HEK293 (cell line): ENCODE data around the gene CLNS1A.

ENCODE experiments used
- CTCF ChIP-seq: fragments of 450-650 bp; formaldehyde crosslinking; IDR thresholded peaks from 2 replicates; pipeline ENCODE4 v1.5.1; 2016; ENCODE audit warnings: missing biosample characterization, missing genetic modification characterization
- PRDM10 ChIP-seq: fragments of 450-650 bp; formaldehyde crosslinking; IDR thresholded peaks from 2 replicates; pipeline ENCODE4 v1.5.1; 2016; ENCODE audit warnings: missing biosample characterization, missing genetic modification characterization
- ZNF10 ChIP-seq: fragments of 450-650 bp; formaldehyde crosslinking; IDR thresholded peaks from 2 replicates; pipeline ENCODE4 v1.5.1; 2017; ENCODE audit warnings: missing biosample characterization, missing genetic modification characterization
- ZNF776 ChIP-seq: fragments of 450-650 bp; formaldehyde crosslinking; IDR thresholded peaks from 2 replicates; pipeline ENCODE4 v1.5.0; 2017; ENCODE audit warnings: missing biosample characterization, missing genetic modification characterization, borderline replicate concordance

GRCh38 chr11:77669848-77670511, 32.4 kb upstream of the CLNS1A start:
- TF ChIP-seq ZNF776 (no peak), CTCF (tag by site-specific recombination) (no peak), PRDM10 (tag by site-specific recombination) (no peak), ZNF10 (tag by site-specific recombination) (no peak)
